Myocyte (in vitro differentiated cells): Measurements from ENCODE around the gene BRD4. TPM values are rescaled to one million over a fixed set of nuclear protein-coding genes. Genes with fewer than 3 reads are reported as not detected.

ENCODE experiments used
- DNase-seq: peaks from one replicate; pipeline ENCODE4 v3.0.0-alpha.2; 2012; ENCODE audit warnings: low read depth
- total RNA-seq: library from RNA; depleted of rRNA; stranded (reverse); fragments of >200 nt; gene quantifications from 2 replicates; pipeline ENCODE4 v1.2.3, GENCODE V29; 2014

BRD4 gene
- total RNA-seq, 1 donor from 2014 or later = 20.7 TPM

- DNase-seq = no peak
Observed at GRCh38 chr19:15268192-15268927, 64.0 kb downstream of the BRD4 start.

- no peak for DNase-seq
Observed at GRCh38 chr19:15266683-15267082, 65.7 kb downstream of the BRD4 start.

- peak; percentile 99 for DNase-seq
Observed at GRCh38 chr19:15265850-15266248, 66.5 kb downstream of the BRD4 start.

- DNase-seq = no peak
Observed at GRCh38 chr19:15265214-15265849, 67.0 kb downstream of the BRD4 start.

GRCh38 chr19:15264933-15265206, 67.5 kb downstream of the BRD4 start:
- DNase-seq = no peak

- DNase-seq = peak; percentile 73
Observed at GRCh38 chr19:15264061-15264932, 68.0 kb downstream of the BRD4 start.

GRCh38 chr19:15263361-15263985, 68.9 kb downstream of the BRD4 start:
- no peak for DNase-seq

- DNase-seq = no peak
Observed at GRCh38 chr19:15262011-15262410, 70.3 kb downstream of the BRD4 start.

GRCh38 chr19:15260939-15261338, 71.4 kb downstream of the BRD4 start:
- peak; percentile 29 for DNase-seq

GRCh38 chr19:15259907-15260306, 72.4 kb downstream of the BRD4 start:
- no peak for DNase-seq

GRCh38 chr19:15257782-15258181, 74.6 kb downstream of the BRD4 start:
- no peak for DNase-seq

- no peak for DNase-seq
Observed at GRCh38 chr19:15256708-15257331, 75.5 kb downstream of the BRD4 start.

- DNase-seq = no peak
Observed at GRCh38 chr19:15255359-15255990, 76.9 kb downstream of the BRD4 start.

GRCh38 chr19:15254547-15254946, 77.8 kb downstream of the BRD4 start:
- no peak for DNase-seq

GRCh38 chr19:15253513-15253912, 78.8 kb downstream of the BRD4 start:
- no peak for DNase-seq

GRCh38 chr19:15253061-15253460, 79.3 kb downstream of the BRD4 start:
- DNase-seq = no peak

GRCh38 chr19:15252398-15253018, 79.8 kb downstream of the BRD4 start:
- peak; percentile 72 for DNase-seq

GRCh38 chr19:15251749-15252397, 80.5 kb downstream of the BRD4 start:
- DNase-seq = peak; percentile 97

- peak; percentile 83 for DNase-seq
Observed at GRCh38 chr19:15251010-15251748, 81.2 kb downstream of the BRD4 start.
